NCI-H524 treated with DMSO at 0.1 percent for 48 hours (cell line): ENCODE results near the gene DHX34.
"Not testable (repeated sequence)": the region's sequence is repeated elsewhere in the genome, so short reads cannot be mapped to it uniquely, and the experiment has no call there.

Experiments used
- DNase-seq: peaks from one replicate; lab custom pipeline; 2025; lab: John Stamatoyannopoulos, UW

DHX34 gene

GRCh38 chr19:47348819-47349795, at the start of gene DHX34:
DHX34 (plus strand) TSS chr19:47349315; CDS start chr19:47353031, 3,716 bp downstream.
- peak; percentile 95 for DNase-seq

GRCh38 chr19:47300867-47301266, 48.2 kb upstream of the DHX34 start:
- not testable (repeated sequence) for DNase-seq

GRCh38 chr19:47302249-47302648, 46.9 kb upstream of the DHX34 start:
- no peak for DNase-seq

GRCh38 chr19:47303966-47304365, 45.1 kb upstream of the DHX34 start:
- DNase-seq: no peak

- DNase-seq: peak; percentile 17
Observed at GRCh38 chr19:47305309-47305751, 43.8 kb upstream of the DHX34 start.

- DNase-seq: no peak
Observed at GRCh38 chr19:47306303-47306702, 42.8 kb upstream of the DHX34 start.

GRCh38 chr19:47309038-47309437, 40.1 kb upstream of the DHX34 start:
- no peak for DNase-seq

GRCh38 chr19:47309608-47310007, 39.5 kb upstream of the DHX34 start, which contains the start of gene C5AR1:
C5AR1 (plus strand) TSS chr19:47309861; CDS start chr19:47309896, 35 bp downstream.
- DNase-seq: no peak

- no peak for DNase-seq
Observed at GRCh38 chr19:47310323-47310722, 38.8 kb upstream of the DHX34 start.

GRCh38 chr19:47310819-47311218, 38.3 kb upstream of the DHX34 start:
- no peak for DNase-seq

- no peak for DNase-seq
Observed at GRCh38 chr19:47312366-47313006, 36.6 kb upstream of the DHX34 start.

- no peak for DNase-seq
Observed at GRCh38 chr19:47313754-47314295, 35.3 kb upstream of the DHX34 start.

- no peak for DNase-seq
Observed at GRCh38 chr19:47315125-47315821, 33.8 kb upstream of the DHX34 start.

- no peak for DNase-seq
Observed at GRCh38 chr19:47316513-47316912, 32.6 kb upstream of the DHX34 start.

GRCh38 chr19:47319923-47320871, 28.9 kb upstream of the DHX34 start:
- DNase-seq: no peak

GRCh38 chr19:47321630-47322029, 27.5 kb upstream of the DHX34 start:
- DNase-seq: no peak

- no peak for DNase-seq
Observed at GRCh38 chr19:47322058-47322457, 27.1 kb upstream of the DHX34 start.

- no peak for DNase-seq
Observed at GRCh38 chr19:47323409-47323808, 25.7 kb upstream of the DHX34 start.

- no peak for DNase-seq
Observed at GRCh38 chr19:47323872-47324271, 25.2 kb upstream of the DHX34 start.

- no peak for DNase-seq
Observed at GRCh38 chr19:47324502-47324901, 24.6 kb upstream of the DHX34 start.

- no peak for DNase-seq
Observed at GRCh38 chr19:47330466-47330869, 18.6 kb upstream of the DHX34 start.
